Testis (tissue), 3 donors: ENCODE measurements around the gene TJP1. TPM values are rescaled to one million over a fixed set of nuclear protein-coding genes. Genes with fewer than 3 reads are reported as not detected.

Experiments
- DNase-seq: peaks from one replicate; pipeline ENCODE4 v3.0.0-alpha.2; 2019
- H3K27ac ChIP-seq, 2 donors: fragments of 200-600 bp; sonication (generic); one replicate each; pipeline ENCODE4 v1.5.1; 2019
- H3K27me3 ChIP-seq: fragments of 200-600 bp; sonication (generic); one replicate; pipeline ENCODE4 v1.5.1; 2019
- H3K36me3 ChIP-seq: fragments of 200-600 bp; sonication (generic); one replicate; pipeline ENCODE4 v1.5.1; 2017; ENCODE audit warnings: low read depth; ENCODE audit errors: missing control alignments
- H3K4me1 ChIP-seq: fragments of 200-600 bp; sonication (generic); one replicate; pipeline ENCODE4 v1.5.1; 2019
- H3K4me3 ChIP-seq, 2 donors: fragments of 200-600 bp; sonication (generic); one replicate each; pipeline ENCODE4 v1.5.1; 2017 to 2019
- H3K9me3 ChIP-seq: fragments of 200-600 bp; sonication (generic); one replicate; pipeline ENCODE4 v1.5.1; 2017
- CTCF ChIP-seq, 3 experiments: fragments of 450-650 bp in 2 of 3; fragments of 200-600 bp in 1 of 3; sonication (generic) in 1 of 3; IDR thresholded peaks; one replicate each; pipeline ENCODE4 v1.5.1; 2016 to 2019; ENCODE audit warnings: antibody characterized with exemption in 3 of 3, mild to moderate bottlenecking in 2 of 3, moderate library complexity in 1 of 3
- POLR2A ChIP-seq: fragments of 450-650 bp; IDR thresholded peaks from one replicate; pipeline ENCODE4 v1.6.1; 2017; ENCODE audit warnings: antibody characterized with exemption, mild to moderate bottlenecking, moderate library complexity
- WGBS, 2 donors: methylation state at CpG; one replicate each; pipeline ENCODE4 v1.1.5; 2018; 5-methylcytosine and 5-hydroxymethylcytosine counted together
- intact Hi-C: fragments of 100-400 bp; cut with DNase I; formaldehyde crosslinking; loops from one replicate; pipeline ENCODE4 v1.15.1; 2023; ENCODE audit warnings: low total_unique reads
- polyA plus RNA-seq: library from polyadenylated mRNA; stranded (reverse); fragments of 350-450 nt; fragmentation: Illumina TruSeq; extraction: RNeasy Lipid Tissue Mini Kit (QIAGEN cat#74804); gene quantifications from one replicate; pipeline ENCODE4 v1.2.3, GENCODE V29; 2014; ENCODE audit warnings: low read depth, low replicate concordance; ENCODE audit not compliant: insufficient read depth
- total RNA-seq, 2 donors: library from RNA; depleted of rRNA; stranded (reverse); fragments of >200 nt; gene quantifications; one replicate each; pipeline ENCODE4 v1.2.3, GENCODE V29; 2016

TJP1 gene
- total and polyA plus RNA-seq, 3 donors from 2014 or later, result 102 to 315 (median 255) TPM

GRCh38 chr15:29795610-29796009 is 26.7 kb downstream of the TJP1 start:
- no peaks in the 10 kb centered on the region for H3K36me3 ChIP-seq
- DNase-seq, result no peak
- 65 to 82% methylated on average over 1 of the region's 1 CpG for WGBS, 2 donors
- intact Hi-C loops, result no loop called here
- H3K4me1 ChIP-seq, result no peaks in the 10 kb centered on the region
- H3K27me3 ChIP-seq, result no peaks in the 10 kb centered on the region
- no peaks in the 10 kb centered on the region for H3K9me3 ChIP-seq
- H3K27ac ChIP-seq, result no peak overlapping the region
- H3K4me3 ChIP-seq, result no peak overlapping the region
- TF ChIP-seq CTCF (IDR thresholded peaks at IDR 0.05), result no peak
- TF ChIP-seq POLR2A, result no peak

GRCh38 chr15:29792426-29793159 is 29.7 kb downstream of the TJP1 start:
- H3K9me3 ChIP-seq, result no peaks in the 10 kb centered on the region
- TF ChIP-seq POLR2A (no peak), CTCF (IDR thresholded peaks at IDR 0.05) (no peak)
- 77 to 90% methylated on average over 2 of the region's 2 CpGs for WGBS, 2 donors
- H3K27ac ChIP-seq, result no peak overlapping the region
- DNase-seq, result no peak
- no peaks in the 10 kb centered on the region for H3K27me3 ChIP-seq
- H3K4me1 ChIP-seq, result no peaks in the 10 kb centered on the region
- H3K4me3 ChIP-seq, result no peak overlapping the region
- no peaks in the 10 kb centered on the region for H3K36me3 ChIP-seq
- intact Hi-C loops, result no loop called here

- 93 to 94% methylated on average over 6 of the region's 6 CpGs for WGBS, 2 donors
- TF ChIP-seq CTCF (IDR thresholded peaks at IDR 0.05) (no peak), POLR2A (no peak)
- no peak for DNase-seq
- intact Hi-C loops, result no loop called here
- Histone ChIP-seq H3K4me3 (no peak overlapping the region), H3K27ac (no peak overlapping the region), H3K36me3 (no peaks in the 10 kb centered on the region), H3K9me3 (no peaks in the 10 kb centered on the region), H3K27me3 (no peaks in the 10 kb centered on the region), H3K4me1 (no peaks in the 10 kb centered on the region)
Measured at GRCh38 chr15:29790607-29791006, 31.7 kb downstream of the TJP1 start.

- Histone ChIP-seq H3K36me3 (no peaks in the 10 kb centered on the region), H3K27ac (no peak overlapping the region), H3K9me3 (no peaks in the 10 kb centered on the region), H3K27me3 (no peaks in the 10 kb centered on the region), H3K4me1 (no peaks in the 10 kb centered on the region), H3K4me3 (no peak overlapping the region)
- WGBS, 2 donors, result 68 to 73% methylated on average over 4 of the region's 4 CpGs
- DNase-seq, result no peak
- intact Hi-C loops, result no loop called here
- TF ChIP-seq CTCF (IDR thresholded peaks at IDR 0.05) (no peak), POLR2A (no peak)
Measured at GRCh38 chr15:29789871-29790270, 32.4 kb downstream of the TJP1 start.
